KOPT-K1 (cell line): Measurements from ENCODE around the gene BCOR.

Experiments
- H3K27ac ChIP-seq: fragments of 200-600 bp; sonication (generic); 2 replicates; pipeline ENCODE4 v1.5.1; 2016; ENCODE audit warnings: antibody characterized with exemption, mild to moderate bottlenecking, low read depth, low read length; ENCODE audit not compliant: poor library complexity, severe bottlenecking
- H3K36me3 ChIP-seq: fragments of 200-600 bp; sonication (generic); 2 replicates; pipeline ENCODE4 v1.5.1; 2017; ENCODE audit warnings: antibody characterized with exemption, mild to moderate bottlenecking, low read length, moderate library complexity; ENCODE audit not compliant: insufficient read depth
- H3K9me3 ChIP-seq: fragments of 200-600 bp; sonication (generic); 2 replicates; pipeline ENCODE4 v1.5.1; 2017; ENCODE audit warnings: antibody characterized with exemption, low read length, mild to moderate bottlenecking; ENCODE audit not compliant: insufficient read depth, poor library complexity, severe bottlenecking

Gene BCOR

GRCh38 chrX:40074959-40075332 lies 22.8 kb downstream of the BCOR start:
- Histone ChIP-seq H3K27ac (no peak overlapping the region), H3K36me3 (peaks cover 95% of the 10 kb centered on the region), H3K9me3 (no peaks in the 10 kb centered on the region)

GRCh38 chrX:40074080-40074958 lies 23.4 kb downstream of the BCOR start:
- no peaks in the 10 kb centered on the region for H3K9me3 ChIP-seq
- H3K27ac ChIP-seq, result no peak overlapping the region
- peaks cover 96% of the 10 kb centered on the region for H3K36me3 ChIP-seq

- Histone ChIP-seq H3K27ac (no peak overlapping the region), H3K36me3 (peaks cover 96% of the 10 kb centered on the region), H3K9me3 (no peaks in the 10 kb centered on the region)
Observed at GRCh38 chrX:40073439-40074054, 24.2 kb downstream of the BCOR start.

GRCh38 chrX:40072246-40072645 lies 25.5 kb downstream of the BCOR start:
- Histone ChIP-seq H3K36me3 (peaks cover 95% of the 10 kb centered on the region), H3K9me3 (no peaks in the 10 kb centered on the region), H3K27ac (no peak overlapping the region)

- Histone ChIP-seq H3K36me3 (peaks cover 99% of the 10 kb centered on the region), H3K9me3 (no peaks in the 10 kb centered on the region), H3K27ac (no peak overlapping the region)
Observed at GRCh38 chrX:40068048-40068447, 29.7 kb downstream of the BCOR start.

- no peak overlapping the region for H3K27ac ChIP-seq
- H3K9me3 ChIP-seq, result no peaks in the 10 kb centered on the region
- peaks cover 99% of the 10 kb centered on the region for H3K36me3 ChIP-seq
Observed at GRCh38 chrX:40066700-40067099, 31.1 kb downstream of the BCOR start.

GRCh38 chrX:40065296-40066046 lies 32.3 kb downstream of the BCOR start:
- Histone ChIP-seq H3K9me3 (no peaks in the 10 kb centered on the region), H3K36me3 (peaks cover 99% of the 10 kb centered on the region), H3K27ac (no peak overlapping the region)

GRCh38 chrX:40064055-40064597 lies 33.6 kb downstream of the BCOR start:
- no peaks in the 10 kb centered on the region for H3K9me3 ChIP-seq
- no peak overlapping the region for H3K27ac ChIP-seq
- H3K36me3 ChIP-seq, result peaks cover 99% of the 10 kb centered on the region

- H3K9me3 ChIP-seq, result no peaks in the 10 kb centered on the region
- no peak overlapping the region for H3K27ac ChIP-seq
- peaks cover 99% of the 10 kb centered on the region for H3K36me3 ChIP-seq
Observed at GRCh38 chrX:40063555-40063954, 34.2 kb downstream of the BCOR start.

GRCh38 chrX:40062525-40063155 lies 35.1 kb downstream of the BCOR start:
- peaks cover 100% of the 10 kb centered on the region for H3K36me3 ChIP-seq
- H3K27ac ChIP-seq, result no peak overlapping the region
- no peaks in the 10 kb centered on the region for H3K9me3 ChIP-seq

- Histone ChIP-seq H3K9me3 (no peaks in the 10 kb centered on the region), H3K36me3 (peaks cover 100% of the 10 kb centered on the region), H3K27ac (no peak overlapping the region)
Observed at GRCh38 chrX:40061871-40062524, 35.8 kb downstream of the BCOR start.

GRCh38 chrX:40061005-40061404 lies 36.8 kb downstream of the BCOR start:
- H3K27ac ChIP-seq, result no peak overlapping the region
- peaks cover 100% of the 10 kb centered on the region for H3K36me3 ChIP-seq

GRCh38 chrX:40060356-40060845 lies 37.4 kb downstream of the BCOR start:
- H3K9me3 ChIP-seq, result no peaks in the 10 kb centered on the region
- H3K36me3 ChIP-seq, result peaks cover 100% of the 10 kb centered on the region
- no peak overlapping the region for H3K27ac ChIP-seq

More at GRCh38 chrX:40061005-40061404, 36.8 kb downstream of the BCOR start:
- H3K9me3 ChIP-seq, result no peaks in the 10 kb centered on the region

GRCh38 chrX:40058719-40059118 lies 39.0 kb downstream of the BCOR start:
- Histone ChIP-seq H3K27ac (no peak overlapping the region), H3K36me3 (peaks cover 100% of the 10 kb centered on the region), H3K9me3 (peaks cover 12% of the 10 kb centered on the region)
